ENCODE measurements around the gene AMOTL1.

DNA sequence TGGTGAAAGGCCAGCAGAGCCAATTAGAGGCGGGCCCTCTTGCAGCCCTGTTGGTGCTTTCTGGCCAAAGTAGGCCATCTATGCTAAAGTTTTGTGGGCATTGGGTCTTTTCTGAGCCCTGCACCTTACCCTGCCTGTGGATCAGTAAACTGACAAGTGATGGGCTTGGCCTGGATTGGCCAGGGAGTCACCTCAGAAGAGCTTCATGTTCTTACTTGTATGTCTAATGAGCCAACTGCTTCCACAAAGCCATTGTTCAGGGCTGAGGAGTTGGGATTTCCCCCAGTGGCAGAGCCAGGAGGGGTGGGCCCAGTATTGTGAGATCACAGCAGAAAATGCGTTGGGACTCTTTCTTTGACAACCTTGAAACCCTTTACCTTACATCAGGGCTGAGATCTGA, 114.8 kb downstream of the AMOTL1 start:
- no peak for TF ChIP-seq SUZ12 (IDR thresholded peaks at IDR 0.05)
- no peak for TF ChIP-seq NFRKB (IDR thresholded peaks at IDR 0.05)
- TF ChIP-seq FOXM1 (IDR thresholded peaks at IDR 0.05; ENCODE audit: borderline replicate concordance): no peak
